ENCODE results near the gene NKRF.
"Not testable (repeated sequence)": the region's sequence is repeated elsewhere in the genome, so short reads cannot be mapped to it uniquely, and the experiment has no call there.

GRCh38 chrX:119637421-119637820, 31.2 kb upstream of the NKRF start:
- TF ChIP-seq, protein P1, sequence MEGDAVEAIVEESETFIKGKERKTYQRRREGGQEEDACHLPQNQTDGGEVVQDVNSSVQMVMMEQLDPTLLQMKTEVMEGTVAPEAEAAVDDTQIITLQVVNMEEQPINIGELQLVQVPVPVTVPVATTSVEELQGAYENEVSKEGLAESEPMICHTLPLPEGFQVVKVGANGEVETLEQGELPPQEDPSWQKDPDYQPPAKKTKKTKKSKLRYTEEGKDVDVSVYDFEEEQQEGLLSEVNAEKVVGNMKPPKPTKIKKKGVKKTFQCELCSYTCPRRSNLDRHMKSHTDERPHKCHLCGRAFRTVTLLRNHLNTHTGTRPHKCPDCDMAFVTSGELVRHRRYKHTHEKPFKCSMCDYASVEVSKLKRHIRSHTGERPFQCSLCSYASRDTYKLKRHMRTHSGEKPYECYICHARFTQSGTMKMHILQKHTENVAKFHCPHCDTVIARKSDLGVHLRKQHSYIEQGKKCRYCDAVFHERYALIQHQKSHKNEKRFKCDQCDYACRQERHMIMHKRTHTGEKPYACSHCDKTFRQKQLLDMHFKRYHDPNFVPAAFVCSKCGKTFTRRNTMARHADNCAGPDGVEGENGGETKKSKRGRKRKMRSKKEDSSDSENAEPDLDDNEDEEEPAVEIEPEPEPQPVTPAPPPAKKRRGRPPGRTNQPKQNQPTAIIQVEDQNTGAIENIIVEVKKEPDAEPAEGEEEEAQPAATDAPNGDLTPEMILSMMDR (tag by site-specific recombination; IDR thresholded peaks at IDR 0.05), result not testable (repeated sequence)
- TF ChIP-seq GLIS1 (tag by site-specific recombination; IDR thresholded peaks at IDR 0.05); ZNF792 (tag by site-specific recombination; IDR thresholded peaks at IDR 0.05); TCF7L2 (IDR thresholded peaks at IDR 0.05; ENCODE audit: borderline replicate concordance, low read depth, low read length); BCL11A (tag by site-specific recombination; IDR thresholded peaks at IDR 0.05; ENCODE audit: low read depth); PATZ1 (tag by site-specific recombination; IDR thresholded peaks at IDR 0.05); ZIC2 (tag by site-specific recombination; IDR thresholded peaks at IDR 0.05); ZNF629 (tag by site-specific recombination; IDR thresholded peaks at IDR 0.05); ZNF791 (tag by site-specific recombination; IDR thresholded peaks at IDR 0.05); REST (tag by site-specific recombination; IDR thresholded peaks at IDR 0.05): not testable (repeated sequence)
- TF ChIP-seq, protein P2, sequence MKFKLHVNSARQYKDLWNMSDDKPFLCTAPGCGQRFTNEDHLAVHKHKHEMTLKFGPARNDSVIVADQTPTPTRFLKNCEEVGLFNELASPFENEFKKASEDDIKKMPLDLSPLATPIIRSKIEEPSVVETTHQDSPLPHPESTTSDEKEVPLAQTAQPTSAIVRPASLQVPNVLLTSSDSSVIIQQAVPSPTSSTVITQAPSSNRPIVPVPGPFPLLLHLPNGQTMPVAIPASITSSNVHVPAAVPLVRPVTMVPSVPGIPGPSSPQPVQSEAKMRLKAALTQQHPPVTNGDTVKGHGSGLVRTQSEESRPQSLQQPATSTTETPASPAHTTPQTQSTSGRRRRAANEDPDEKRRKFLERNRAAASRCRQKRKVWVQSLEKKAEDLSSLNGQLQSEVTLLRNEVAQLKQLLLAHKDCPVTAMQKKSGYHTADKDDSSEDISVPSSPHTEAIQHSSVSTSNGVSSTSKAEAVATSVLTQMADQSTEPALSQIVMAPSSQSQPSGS (tag by site-specific recombination; IDR thresholded peaks at IDR 0.05; ENCODE audit: low read depth), result not testable (repeated sequence)

Data from HEK293 (cell line).